Measurements from ENCODE around the gene PTEN.

The PTEN gene

DNA sequence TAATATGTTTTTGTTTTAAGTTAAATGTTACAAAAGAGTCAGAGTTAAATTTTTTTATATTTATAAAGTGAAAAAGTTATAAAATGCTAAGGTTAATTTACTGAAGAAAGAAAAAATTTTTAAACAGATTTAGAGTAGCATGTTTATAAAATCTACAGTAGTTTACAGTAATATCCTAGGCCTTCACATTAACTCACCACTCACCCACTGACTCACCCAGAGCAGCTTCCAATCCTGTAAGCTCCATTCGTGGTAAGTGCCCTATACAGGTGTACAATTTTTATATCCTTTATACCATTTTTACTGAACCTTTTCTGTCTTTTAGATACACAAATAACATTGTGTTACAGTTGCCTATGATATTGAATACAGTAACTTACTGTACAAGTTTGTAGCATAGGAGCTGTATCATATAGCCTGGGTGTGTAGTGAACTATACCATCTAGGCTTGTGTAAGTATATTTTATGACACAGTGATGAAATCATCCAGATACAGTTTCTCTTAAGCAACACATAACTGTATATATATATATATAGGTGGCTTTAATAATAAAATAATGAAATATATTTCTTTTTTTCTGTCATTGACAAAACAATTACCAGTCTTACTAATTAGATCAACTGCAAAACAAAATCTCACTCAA, 79.6 kb downstream of the PTEN start:
- peaks cover 23% of the 10 kb centered on the region for H3K79me2 ChIP-seq (ENCODE audit: insufficient read depth, low read length)
- no peaks in the 10 kb centered on the region for H3K9me3 ChIP-seq (ENCODE audit: insufficient read depth, low read length)
- TF ChIP-seq, protein P1, sequence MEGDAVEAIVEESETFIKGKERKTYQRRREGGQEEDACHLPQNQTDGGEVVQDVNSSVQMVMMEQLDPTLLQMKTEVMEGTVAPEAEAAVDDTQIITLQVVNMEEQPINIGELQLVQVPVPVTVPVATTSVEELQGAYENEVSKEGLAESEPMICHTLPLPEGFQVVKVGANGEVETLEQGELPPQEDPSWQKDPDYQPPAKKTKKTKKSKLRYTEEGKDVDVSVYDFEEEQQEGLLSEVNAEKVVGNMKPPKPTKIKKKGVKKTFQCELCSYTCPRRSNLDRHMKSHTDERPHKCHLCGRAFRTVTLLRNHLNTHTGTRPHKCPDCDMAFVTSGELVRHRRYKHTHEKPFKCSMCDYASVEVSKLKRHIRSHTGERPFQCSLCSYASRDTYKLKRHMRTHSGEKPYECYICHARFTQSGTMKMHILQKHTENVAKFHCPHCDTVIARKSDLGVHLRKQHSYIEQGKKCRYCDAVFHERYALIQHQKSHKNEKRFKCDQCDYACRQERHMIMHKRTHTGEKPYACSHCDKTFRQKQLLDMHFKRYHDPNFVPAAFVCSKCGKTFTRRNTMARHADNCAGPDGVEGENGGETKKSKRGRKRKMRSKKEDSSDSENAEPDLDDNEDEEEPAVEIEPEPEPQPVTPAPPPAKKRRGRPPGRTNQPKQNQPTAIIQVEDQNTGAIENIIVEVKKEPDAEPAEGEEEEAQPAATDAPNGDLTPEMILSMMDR (IDR thresholded peaks at IDR 0.05; ENCODE audit: insufficient read depth, low read length, poor library complexity, severe bottlenecking) = no peak
- TF ChIP-seq EZH2phosphoT487 (conservative IDR thresholded peaks at IDR 0.05; ENCODE audit: low read length) = no peak
- no peak overlapping the region for H3K9ac ChIP-seq (ENCODE audit: low read length)
- H3K4me2 ChIP-seq (ENCODE audit: low read depth, low read length, poor library complexity, severe bottlenecking) = no peak overlapping the region
- no peak overlapping the region for H3K4me3 ChIP-seq (ENCODE audit: insufficient read depth, low read length, poor library complexity, severe bottlenecking)
- peaks cover 59% of the 10 kb centered on the region for H3K36me3 ChIP-seq (ENCODE audit: low read length)
- H3K27me3 ChIP-seq (ENCODE audit: low read length) = no peaks in the 10 kb centered on the region
- no peak overlapping the region for H2AFZ ChIP-seq (ENCODE audit: low read depth, low read length, severe bottlenecking)
- no peaks in the 10 kb centered on the region for H4K20me1 ChIP-seq (ENCODE audit: low read depth, low read length)
- H3F3A ChIP-seq (ENCODE audit: insufficient read depth) = peaks cover 34% of the 10 kb centered on the region
- no peak overlapping the region for H3K27ac ChIP-seq (ENCODE audit: low read depth, low read length)
- H3K9me2 ChIP-seq (replicated peaks; ENCODE audit: insufficient read depth, low read length) = no peaks in the 10 kb centered on the region

DNA sequence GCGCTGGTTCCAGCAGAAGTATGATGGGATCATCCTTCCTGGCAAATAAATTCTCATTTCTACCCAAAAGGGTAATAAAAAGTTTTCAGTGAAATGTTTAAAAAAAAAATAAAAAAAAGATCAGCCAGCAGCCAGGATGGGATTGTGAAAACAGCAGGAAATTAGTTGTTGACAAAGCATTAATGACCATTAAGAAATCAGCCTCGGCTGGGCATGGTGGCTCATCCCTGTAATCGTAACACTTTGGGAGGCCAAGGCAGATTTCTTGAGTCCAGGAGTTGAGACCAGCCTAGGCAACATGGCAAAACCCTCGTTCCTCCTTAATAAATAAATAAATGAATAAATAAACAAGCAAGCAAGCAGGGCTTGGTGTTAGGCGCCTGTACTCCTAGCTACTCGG, 82.6 kb downstream of the PTEN start:
- H2AFZ ChIP-seq (ENCODE audit: low read depth, low read length, severe bottlenecking) = no peak overlapping the region
- no peak overlapping the region for H3K27ac ChIP-seq (ENCODE audit: low read depth, low read length)
- no peak overlapping the region for H3K9ac ChIP-seq (ENCODE audit: low read length)
- H3K9me3 ChIP-seq (ENCODE audit: insufficient read depth, low read length) = no peaks in the 10 kb centered on the region
- H3K4me3 ChIP-seq (ENCODE audit: insufficient read depth, low read length, poor library complexity, severe bottlenecking) = no peak overlapping the region
- H3K27me3 ChIP-seq (ENCODE audit: low read length) = no peaks in the 10 kb centered on the region
- peaks cover 24% of the 10 kb centered on the region for H3K79me2 ChIP-seq (ENCODE audit: insufficient read depth, low read length)
- peaks cover 37% of the 10 kb centered on the region for H3F3A ChIP-seq (ENCODE audit: insufficient read depth)
- no peaks in the 10 kb centered on the region for H3K9me2 ChIP-seq (replicated peaks; ENCODE audit: insufficient read depth, low read length)
- no peak for TF ChIP-seq EZH2phosphoT487 (conservative IDR thresholded peaks at IDR 0.05; ENCODE audit: low read length)
- TF ChIP-seq, protein P1 (IDR thresholded peaks at IDR 0.05; ENCODE audit: insufficient read depth, low read length, poor library complexity, severe bottlenecking) = no peak
- H4K20me1 ChIP-seq (ENCODE audit: low read depth, low read length) = no peaks in the 10 kb centered on the region
- H3K4me2 ChIP-seq (ENCODE audit: low read depth, low read length, poor library complexity, severe bottlenecking) = no peak overlapping the region
- peaks cover 45% of the 10 kb centered on the region for H3K36me3 ChIP-seq (ENCODE audit: low read length)

DNA sequence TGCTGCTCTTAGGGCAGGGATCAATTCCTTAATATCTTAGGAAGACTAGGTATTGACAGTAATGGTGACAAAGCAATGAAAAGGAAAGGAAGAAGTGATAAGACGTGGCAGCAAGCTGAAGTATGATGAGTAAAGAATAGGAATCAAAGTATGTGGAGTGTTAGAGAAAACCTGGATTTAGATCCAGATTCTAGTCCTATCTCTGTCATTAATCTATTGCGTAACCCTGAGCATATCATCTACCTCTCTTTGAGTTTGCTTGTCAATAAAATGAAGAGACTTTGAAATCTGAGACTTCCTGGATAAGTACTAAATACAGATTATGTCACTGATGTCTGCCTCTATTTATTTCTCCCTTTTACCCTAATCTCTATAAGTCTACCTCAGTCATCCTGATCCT, 89.2 kb downstream of the PTEN start:
- H3K9ac ChIP-seq (ENCODE audit: low read length) = no peak overlapping the region
- no peak overlapping the region for H3K27ac ChIP-seq (ENCODE audit: low read depth, low read length)
- H3K9me2 ChIP-seq (replicated peaks; ENCODE audit: insufficient read depth, low read length) = no peaks in the 10 kb centered on the region
- no peaks in the 10 kb centered on the region for H4K20me1 ChIP-seq (ENCODE audit: low read depth, low read length)
- no peak overlapping the region for H3K4me2 ChIP-seq (ENCODE audit: low read depth, low read length, poor library complexity, severe bottlenecking)
- no peaks in the 10 kb centered on the region for H3K27me3 ChIP-seq (ENCODE audit: low read length)
- peaks cover 48% of the 10 kb centered on the region for H3K36me3 ChIP-seq (ENCODE audit: low read length)
- no peaks in the 10 kb centered on the region for H3K9me3 ChIP-seq (ENCODE audit: insufficient read depth, low read length)
- peaks cover 50% of the 10 kb centered on the region for H3F3A ChIP-seq (ENCODE audit: insufficient read depth)
- no peak overlapping the region for H2AFZ ChIP-seq (ENCODE audit: low read depth, low read length, severe bottlenecking)
- H3K79me2 ChIP-seq (ENCODE audit: insufficient read depth, low read length) = peaks cover 25% of the 10 kb centered on the region; the same call in 1 of the 2 replicates
- no peak for TF ChIP-seq EZH2phosphoT487 (conservative IDR thresholded peaks at IDR 0.05; ENCODE audit: low read length)
- TF ChIP-seq, protein P1 (IDR thresholded peaks at IDR 0.05; ENCODE audit: insufficient read depth, low read length, poor library complexity, severe bottlenecking) = no peak
- no peak overlapping the region for H3K4me3 ChIP-seq (ENCODE audit: insufficient read depth, low read length, poor library complexity, severe bottlenecking)

Measured in SU-DHL-6 (cell line).